Measurements from ENCODE around the gene CTPS1.

CTPS1 gene

GRCh38 chr1:41025979-41026819 lies 46.7 kb downstream of the CTPS1 start:
- no peak for DNase-seq

- no peak for DNase-seq
These were observed 48.6 kb downstream of the CTPS1 start for GRCh38 chr1:41028034-41028642.

GRCh38 chr1:41030872-41031616 lies 51.5 kb downstream of the CTPS1 start:
- DNase-seq: no peak

GRCh38 chr1:41032147-41032546 lies 52.7 kb downstream of the CTPS1 start:
- DNase-seq: no peak

GRCh38 chr1:41033272-41033671 lies 53.8 kb downstream of the CTPS1 start:
- no peak for DNase-seq

- DNase-seq: no peak
These were observed 57.8 kb downstream of the CTPS1 start for GRCh38 chr1:41037116-41037903.

GRCh38 chr1:41038110-41038509 lies 58.6 kb downstream of the CTPS1 start:
- no peak for DNase-seq

- no peak for DNase-seq
These were observed 62.2 kb downstream of the CTPS1 start for GRCh38 chr1:41041614-41042270.

GRCh38 chr1:41044187-41044586 lies 64.7 kb downstream of the CTPS1 start:
- DNase-seq: no peak

- DNase-seq: no peak
These were observed 66.2 kb downstream of the CTPS1 start for GRCh38 chr1:41045740-41046139.

- DNase-seq: no peak
These were observed 66.9 kb downstream of the CTPS1 start for GRCh38 chr1:41046347-41046775.

- no peak for DNase-seq
These were observed 69.0 kb downstream of the CTPS1 start for GRCh38 chr1:41048540-41048939.

GRCh38 chr1:41051022-41051421 lies 71.5 kb downstream of the CTPS1 start:
- DNase-seq: no peak

GRCh38 chr1:41053316-41053715 lies 73.8 kb downstream of the CTPS1 start:
- no peak for DNase-seq

GRCh38 chr1:41056907-41057306 lies 77.4 kb downstream of the CTPS1 start:
- DNase-seq: no peak

Data from stimulated activated CD4-positive, alpha-beta T cell treated with anti-CD3 and anti-CD28 coated beads, Interleukin-4, amount 100 ng/mL, for 4 hours (primary cell).